Stimulated activated CD8-positive, alpha-beta memory T cell treated with anti-CD3 and anti-CD28 coated beads, Interleukin-7, amount 100 ng/mL, for 1 hour (primary cell): ENCODE data around the gene SCRG1.

Experiments used
- DNase-seq, 2 donors: peaks; one replicate each; pipeline ENCODE4 v3.0.0-alpha.2; 2020; ENCODE audit warnings: low read depth in 2 of 2

The SCRG1 gene

DNA sequence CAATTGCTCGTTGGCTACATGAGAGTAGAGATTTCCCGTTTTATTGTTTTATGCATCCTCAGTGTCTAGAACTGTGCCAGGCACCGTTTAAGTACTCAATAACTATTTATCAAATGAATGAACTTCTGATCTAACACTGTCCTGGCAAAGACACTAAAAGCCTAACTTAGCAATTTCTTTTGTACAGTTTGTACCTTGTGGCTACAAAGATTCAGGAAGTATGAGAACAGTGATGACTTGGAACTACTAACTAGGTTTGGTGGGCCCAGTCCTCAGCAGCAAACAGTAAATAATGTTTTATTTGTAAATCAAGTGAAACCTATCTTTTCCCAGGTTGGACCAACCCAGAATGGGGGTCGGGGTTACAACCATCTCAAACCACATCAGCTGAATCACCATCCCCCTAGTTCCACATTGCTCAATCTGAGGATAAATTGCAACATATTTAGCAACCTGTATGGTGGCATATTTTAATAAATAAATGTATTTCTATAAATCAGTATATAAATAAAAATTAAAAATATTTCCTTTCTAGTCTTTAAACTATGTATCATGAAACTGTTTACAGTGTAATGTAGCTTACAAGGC, 12.3 kb upstream of the SCRG1 start:
- no peak for DNase-seq

- no peak for DNase-seq
These were observed 11.2 kb upstream of the SCRG1 start for GRCh38 chr4:173410079-173410478.

GRCh38 chr4:173405840-173406606, 7.1 kb upstream of the SCRG1 start:
- no peak for DNase-seq

GRCh38 chr4:173404296-173404865, 5.5 kb upstream of the SCRG1 start:
- no peak for DNase-seq

DNA sequence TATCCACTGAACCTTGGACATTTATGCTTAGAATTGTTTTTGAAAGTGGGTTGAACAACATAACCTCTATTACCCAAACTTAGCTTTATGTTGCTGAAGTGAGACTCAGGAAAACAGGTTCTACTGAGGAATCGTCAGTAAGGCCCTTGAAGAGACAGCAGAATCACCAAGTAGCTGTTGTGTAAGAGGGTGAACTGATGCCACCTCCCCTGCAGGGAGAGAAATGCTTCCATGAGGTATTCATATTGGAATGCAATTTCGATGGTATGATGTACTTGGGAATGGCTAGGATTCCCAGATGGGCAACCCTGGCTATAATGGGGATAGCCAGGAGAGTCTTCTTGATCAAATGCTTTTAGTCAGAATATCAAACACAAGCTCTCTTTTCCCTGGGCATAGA, 4.1 kb upstream of the SCRG1 start:
- DNase-seq: no peak

DNA sequence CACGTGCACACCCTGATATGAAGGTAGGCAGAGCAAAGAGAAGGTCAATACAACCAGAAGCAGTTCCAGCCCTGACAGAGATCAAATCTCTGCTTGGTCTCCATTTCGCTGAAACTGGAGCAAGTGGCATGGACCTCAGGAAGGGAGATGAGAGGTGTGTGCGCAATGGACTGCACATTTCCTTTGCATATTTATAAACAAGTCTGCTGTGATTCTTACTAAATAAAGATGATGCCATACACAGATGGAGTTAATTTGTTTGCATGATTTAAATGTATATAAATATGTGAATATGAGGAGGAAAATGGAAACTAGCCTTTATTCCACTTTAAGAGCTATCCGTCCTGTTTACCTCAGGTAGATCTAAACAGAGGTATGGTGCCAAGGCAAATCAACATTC, 2.1 kb upstream of the SCRG1 start:
- DNase-seq: no peak

DNA sequence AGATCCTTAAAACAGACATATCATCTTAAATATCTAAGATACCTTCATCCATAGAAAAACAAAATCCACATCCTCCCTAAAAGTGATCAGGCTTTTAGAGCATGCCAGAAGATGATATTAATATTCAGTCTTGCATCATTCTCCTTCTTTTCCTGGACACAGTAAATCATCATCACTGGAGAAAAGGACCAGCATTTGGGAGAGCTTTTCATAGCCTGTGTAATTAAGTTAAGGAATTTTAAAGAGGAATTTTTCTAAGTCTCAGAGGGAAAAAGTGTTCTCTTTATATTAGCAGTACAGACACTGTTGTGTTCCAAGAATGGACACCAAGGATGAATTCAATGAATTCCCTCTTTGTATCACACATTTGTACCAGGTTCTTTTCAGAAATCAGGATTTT, 696 bp downstream of the SCRG1 start:
- DNase-seq: no peak

GRCh38 chr4:173397604-173398003, 1.3 kb downstream of the SCRG1 start:
- no peak for DNase-seq

GRCh38 chr4:173391701-173392100, 7.2 kb downstream of the SCRG1 start:
- no peak for DNase-seq

DNA sequence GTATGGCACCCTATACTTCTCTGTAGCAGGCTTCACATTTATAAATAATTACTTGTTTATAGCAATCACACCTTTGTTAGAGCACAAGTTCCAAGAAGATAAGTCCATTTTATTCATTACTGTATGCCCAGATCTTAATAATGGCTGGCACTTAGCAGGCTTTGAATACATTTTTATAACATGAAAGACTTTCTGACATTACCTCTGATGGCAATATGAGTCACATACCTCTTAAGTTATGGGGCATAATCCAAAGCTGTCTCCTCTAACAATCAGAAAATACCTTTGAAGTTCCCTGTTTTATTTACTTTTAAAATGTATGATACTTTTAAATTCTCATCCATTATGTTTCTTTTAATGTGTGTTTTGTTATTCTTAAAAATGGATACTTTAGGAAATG, 12.2 kb downstream of the SCRG1 start:
- no peak for DNase-seq

GRCh38 chr4:173382349-173382748, 16.6 kb downstream of the SCRG1 start:
- DNase-seq: no peak

GRCh38 chr4:173381610-173382009, 17.3 kb downstream of the SCRG1 start:
- DNase-seq: no peak

DNA sequence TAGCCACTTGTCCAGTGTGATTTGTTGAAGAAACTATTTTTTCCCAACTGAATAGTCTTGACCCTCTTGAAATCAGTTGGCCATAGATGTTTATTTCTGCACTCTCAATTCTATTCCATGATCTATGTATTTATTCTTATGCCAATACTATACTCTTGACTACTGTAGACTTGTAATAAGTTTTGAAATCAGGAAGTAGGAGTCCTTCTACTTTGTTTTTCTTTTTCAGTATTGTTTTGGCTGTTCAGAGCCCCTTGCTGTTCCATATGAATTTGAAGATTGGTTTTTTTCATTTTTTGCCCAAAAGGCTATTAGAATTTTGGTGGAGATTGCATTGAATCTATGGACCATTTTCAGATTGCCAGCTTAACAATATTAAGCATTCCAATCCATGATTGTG, 17.9 kb downstream of the SCRG1 start:
- no peak for DNase-seq

- no peak for DNase-seq
These were observed 19.0 kb downstream of the SCRG1 start for GRCh38 chr4:173379929-173380328.

GRCh38 chr4:173374588-173374987, 24.3 kb downstream of the SCRG1 start:
- no peak for DNase-seq

DNA sequence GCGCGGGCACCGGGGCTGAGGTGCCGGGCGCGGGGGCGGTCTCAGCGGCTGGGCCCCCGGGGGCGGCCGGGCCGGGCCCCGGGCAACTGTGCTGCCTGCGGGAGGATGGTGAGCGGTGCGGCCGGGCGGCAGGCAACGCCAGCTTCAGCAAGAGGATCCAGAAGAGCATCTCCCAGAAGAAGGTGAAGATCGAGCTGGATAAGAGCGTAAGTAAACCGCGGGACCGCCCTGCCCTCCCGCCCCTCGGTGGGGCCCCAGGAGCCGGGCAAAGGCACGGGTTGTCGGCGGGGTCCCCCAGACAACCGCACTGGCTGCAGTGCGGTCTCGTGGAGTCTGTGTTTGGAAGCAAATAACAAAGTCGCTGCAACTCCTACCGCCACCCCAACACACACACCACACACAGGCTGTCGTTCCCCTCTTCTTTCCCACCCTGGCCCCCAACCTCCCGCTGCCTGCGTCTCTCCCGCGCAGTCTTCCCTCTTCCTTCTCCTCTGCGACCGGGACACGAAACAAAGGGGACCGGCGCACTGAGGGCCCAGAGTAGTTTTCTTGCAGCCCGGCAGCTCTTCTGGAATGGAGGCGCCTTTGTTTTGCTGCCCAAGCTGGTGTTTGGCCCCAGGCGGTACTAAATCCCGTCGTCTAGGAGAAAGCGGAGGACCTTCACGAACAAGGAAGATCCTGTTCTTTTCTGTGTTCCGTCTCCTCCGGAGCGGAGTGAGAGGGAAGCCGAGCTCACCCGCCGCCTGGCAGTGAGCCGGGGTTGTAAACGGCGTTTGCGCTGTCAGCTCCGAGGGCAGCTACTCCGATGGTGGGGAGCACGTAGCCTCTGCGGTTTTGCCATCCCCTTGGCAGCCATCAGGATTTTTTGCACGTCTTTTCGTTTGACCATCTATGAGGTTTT, 27.4 kb downstream of the SCRG1 start:
- peak; percentile 13 to 16 for DNase-seq

DNA sequence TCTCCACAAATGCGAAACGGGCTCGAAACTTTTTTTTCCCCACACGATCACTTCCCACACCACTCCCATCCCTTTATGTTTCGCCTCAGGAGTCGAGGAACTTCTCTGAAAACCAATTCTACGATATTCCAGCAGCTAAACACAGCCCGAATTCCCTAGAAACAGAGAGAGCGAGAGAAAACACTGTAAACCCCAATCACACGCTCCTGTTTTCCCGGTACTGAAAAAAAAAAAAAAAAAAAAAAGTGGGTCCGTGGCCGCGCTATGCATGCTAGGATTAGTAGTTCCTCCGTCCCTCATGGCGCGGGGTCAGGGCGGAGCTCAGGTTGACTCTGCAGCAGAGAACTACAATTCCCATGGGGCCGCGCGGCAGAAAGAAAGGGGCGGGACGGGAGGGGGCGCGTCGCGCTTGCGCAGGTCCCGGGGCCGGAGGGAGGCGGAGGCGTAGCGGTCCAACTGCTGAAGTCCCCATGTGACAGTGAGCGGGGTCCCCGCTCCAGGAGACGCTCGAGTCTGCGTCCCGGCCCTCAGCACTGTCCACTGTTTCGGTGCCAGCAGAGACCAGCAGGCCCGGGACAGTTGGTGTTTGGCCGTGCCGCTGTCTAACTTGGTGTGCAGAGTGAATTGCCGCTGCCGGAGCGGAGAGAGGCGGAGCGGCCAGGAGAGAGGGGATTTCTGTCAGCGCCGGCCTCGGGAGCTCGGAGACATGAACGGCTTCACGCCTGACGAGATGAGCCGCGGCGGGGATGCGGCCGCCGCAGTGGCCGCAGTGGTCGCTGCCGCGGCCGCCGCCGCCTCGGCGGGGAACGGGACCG, 28.2 kb downstream of the SCRG1 start, which contains the start of gene SAP30:
SAP30 (plus strand) TSS at position 478 of the 815 bp plus-strand sequence; CDS start at position 707, 229 bp downstream.
- DNase-seq: peak; percentile 96

GRCh38 chr4:173370130-173370476, 28.8 kb downstream of the SCRG1 start:
- DNase-seq: peak in 1 of 2 donors; percentile 21

GRCh38 chr4:173367946-173368345, 31.0 kb downstream of the SCRG1 start:
- DNase-seq: no peak

DNA sequence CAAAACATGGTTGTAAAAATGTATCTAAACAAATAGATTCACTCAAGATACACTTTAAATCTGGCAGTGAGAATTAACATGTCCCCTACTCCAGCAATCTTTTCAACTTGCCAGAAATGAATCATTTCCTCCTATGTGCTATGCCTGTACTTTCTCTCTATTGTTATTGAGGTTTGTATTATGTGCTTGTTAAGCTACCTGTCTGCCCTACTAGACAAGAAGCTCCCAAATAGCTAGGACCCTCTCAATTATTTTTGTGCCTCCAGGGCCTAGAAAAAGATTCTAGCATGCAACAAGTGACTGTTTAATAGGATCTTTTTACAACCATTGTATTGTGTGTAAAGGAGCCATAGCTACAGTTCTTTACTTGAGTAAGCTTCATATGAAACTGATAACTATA, 31.6 kb downstream of the SCRG1 start:
- DNase-seq: no peak

- no peak for DNase-seq
These were observed 33.4 kb downstream of the SCRG1 start for GRCh38 chr4:173365359-173365996.
